HG03378 (cell line): Measurements from ENCODE around the gene FGD6.
"Not testable (repeated sequence)": the region's sequence is repeated elsewhere in the genome, so short reads cannot be mapped to it uniquely, and the experiment has no call there.

Experiments used
- ATAC-seq: cut with Tn5 transposase; IDR thresholded peaks from one replicate; pipeline ENCODE4 v1.9.1; 2021; ENCODE audit warnings: mild to moderate bottlenecking, moderate library complexity; ENCODE audit not compliant: unreplicated experiment

FGD6 gene

GRCh38 chr12:95206916-95207315 lies 10.4 kb downstream of the FGD6 start:
- ATAC-seq, result no peak

GRCh38 chr12:95205685-95206084 lies 11.6 kb downstream of the FGD6 start:
- no peak for ATAC-seq

- no peak for ATAC-seq
Observed at GRCh38 chr12:95205016-95205624, 12.1 kb downstream of the FGD6 start.

GRCh38 chr12:95204141-95204866 lies 13.0 kb downstream of the FGD6 start:
- no peak for ATAC-seq

- ATAC-seq, result no peak
Observed at GRCh38 chr12:95203487-95204030, 13.7 kb downstream of the FGD6 start.

GRCh38 chr12:95202691-95203486 lies 14.4 kb downstream of the FGD6 start:
- ATAC-seq, result no peak

GRCh38 chr12:95201056-95201670 lies 16.1 kb downstream of the FGD6 start:
- no peak for ATAC-seq

GRCh38 chr12:95200128-95200894 lies 17.0 kb downstream of the FGD6 start:
- ATAC-seq, result no peak

- ATAC-seq, result peak; percentile 42
Observed at GRCh38 chr12:95198914-95199313, 18.4 kb downstream of the FGD6 start.

GRCh38 chr12:95197636-95198035 lies 19.6 kb downstream of the FGD6 start:
- ATAC-seq, result no peak

GRCh38 chr12:95196875-95197569 lies 20.2 kb downstream of the FGD6 start:
- not testable (repeated sequence) for ATAC-seq

- ATAC-seq, result no peak
Observed at GRCh38 chr12:95195122-95195521, 22.1 kb downstream of the FGD6 start.

- ATAC-seq, result no peak
Observed at GRCh38 chr12:95193139-95193538, 24.1 kb downstream of the FGD6 start.

- no peak for ATAC-seq
Observed at GRCh38 chr12:95192271-95192670, 25.0 kb downstream of the FGD6 start.

- ATAC-seq, result no peak
Observed at GRCh38 chr12:95191060-95191696, 26.1 kb downstream of the FGD6 start.

- ATAC-seq, result no peak
Observed at GRCh38 chr12:95187865-95188415, 29.3 kb downstream of the FGD6 start.

GRCh38 chr12:95185854-95186253 lies 31.4 kb downstream of the FGD6 start:
- ATAC-seq, result no peak

- ATAC-seq, result no peak
Observed at GRCh38 chr12:95185072-95185471, 32.2 kb downstream of the FGD6 start.

- no peak for ATAC-seq
Observed at GRCh38 chr12:95184121-95184520, 33.1 kb downstream of the FGD6 start.
